Nucleus accumbens (tissue), 56 donors: ENCODE data around the gene SLAMF9.

Experiments
- DNase-seq, 56 donors: peaks; one replicate each; lab custom pipeline; 2025; lab: John Stamatoyannopoulos, UW

SLAMF9 gene

GRCh38 chr1:159923203-159924024 lies 30.6 kb downstream of the SLAMF9 start:
- peak in 5 of 56 donors; percentile 2 to 30 (median 8) for DNase-seq

- no peak for DNase-seq
Measured at GRCh38 chr1:159922511-159923202, 31.4 kb downstream of the SLAMF9 start.

- DNase-seq, result no peak
Measured at GRCh38 chr1:159921700-159922504, 32.1 kb downstream of the SLAMF9 start.

- DNase-seq, result no peak
Measured at GRCh38 chr1:159921251-159921650, 32.8 kb downstream of the SLAMF9 start.

- DNase-seq, result no peak
Measured at GRCh38 chr1:159920651-159921050, 33.4 kb downstream of the SLAMF9 start.

GRCh38 chr1:159920202-159920601 lies 33.8 kb downstream of the SLAMF9 start:
- no peak for DNase-seq

GRCh38 chr1:159919236-159919865 lies 34.7 kb downstream of the SLAMF9 start:
- no peak for DNase-seq

- DNase-seq, result peak in 1 of 56 donors; percentile 7
Measured at GRCh38 chr1:159918352-159919200, 35.5 kb downstream of the SLAMF9 start.

GRCh38 chr1:159917533-159918351 lies 36.3 kb downstream of the SLAMF9 start:
- peak in 6 of 56 donors; percentile 2 to 33 (median 14) for DNase-seq

- no peak for DNase-seq
Measured at GRCh38 chr1:159916242-159917051, 37.6 kb downstream of the SLAMF9 start.

GRCh38 chr1:159915571-159916241 lies 38.3 kb downstream of the SLAMF9 start:
- no peak for DNase-seq

- no peak for DNase-seq
Measured at GRCh38 chr1:159914252-159915018, 39.6 kb downstream of the SLAMF9 start.

GRCh38 chr1:159913451-159914192 lies 40.4 kb downstream of the SLAMF9 start:
- no peak for DNase-seq

- no peak for DNase-seq
Measured at GRCh38 chr1:159911326-159912070, 42.5 kb downstream of the SLAMF9 start.
